GM21367 (cell line): ENCODE data around the gene ATG16L1.

ENCODE experiments used
- ATAC-seq: cut with Tn5 transposase; IDR thresholded peaks from one replicate; pipeline ENCODE4 v1.9.1; 2021; ENCODE audit not compliant: unreplicated experiment

ATG16L1 gene

DNA sequence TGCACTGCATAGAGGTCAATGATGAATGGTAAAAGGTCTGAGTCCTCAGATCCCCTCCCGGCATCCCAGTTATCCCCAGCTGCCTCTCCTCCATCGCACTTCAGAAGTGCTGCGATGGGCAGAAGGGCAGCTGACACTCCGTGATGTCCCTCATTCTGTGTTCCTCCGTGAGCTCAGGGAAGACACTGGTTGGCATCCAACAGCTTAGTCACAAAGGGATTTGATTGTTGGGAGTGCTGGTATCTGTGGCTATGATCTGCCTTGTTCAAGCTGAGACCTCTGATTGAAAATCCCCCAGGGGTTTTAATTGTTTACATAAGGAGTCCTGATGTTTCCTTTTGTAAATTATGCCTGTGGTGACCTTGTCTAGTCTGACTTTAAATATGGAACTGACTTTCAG is 37.2 kb downstream of the ATG16L1 start:
- no peak for ATAC-seq

DNA sequence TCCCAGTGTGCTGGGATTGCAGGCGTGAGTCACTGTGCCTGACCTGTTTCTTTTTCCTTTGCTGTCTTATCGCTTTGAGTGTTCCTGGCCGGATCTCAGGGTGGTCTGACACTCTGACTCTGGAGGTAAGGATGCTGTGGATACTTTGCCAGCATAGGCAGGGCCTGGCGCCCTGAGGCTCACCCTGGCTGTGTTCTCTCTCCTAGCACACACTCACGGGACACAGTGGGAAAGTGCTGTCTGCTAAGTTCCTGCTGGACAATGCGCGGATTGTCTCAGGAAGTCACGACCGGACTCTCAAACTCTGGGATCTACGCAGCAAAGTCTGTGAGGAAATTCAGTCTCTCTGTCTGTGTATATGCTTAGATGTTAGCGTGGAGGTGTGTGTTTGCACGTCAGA is 38.2 kb downstream of the ATG16L1 start:
- no peak for ATAC-seq

DNA sequence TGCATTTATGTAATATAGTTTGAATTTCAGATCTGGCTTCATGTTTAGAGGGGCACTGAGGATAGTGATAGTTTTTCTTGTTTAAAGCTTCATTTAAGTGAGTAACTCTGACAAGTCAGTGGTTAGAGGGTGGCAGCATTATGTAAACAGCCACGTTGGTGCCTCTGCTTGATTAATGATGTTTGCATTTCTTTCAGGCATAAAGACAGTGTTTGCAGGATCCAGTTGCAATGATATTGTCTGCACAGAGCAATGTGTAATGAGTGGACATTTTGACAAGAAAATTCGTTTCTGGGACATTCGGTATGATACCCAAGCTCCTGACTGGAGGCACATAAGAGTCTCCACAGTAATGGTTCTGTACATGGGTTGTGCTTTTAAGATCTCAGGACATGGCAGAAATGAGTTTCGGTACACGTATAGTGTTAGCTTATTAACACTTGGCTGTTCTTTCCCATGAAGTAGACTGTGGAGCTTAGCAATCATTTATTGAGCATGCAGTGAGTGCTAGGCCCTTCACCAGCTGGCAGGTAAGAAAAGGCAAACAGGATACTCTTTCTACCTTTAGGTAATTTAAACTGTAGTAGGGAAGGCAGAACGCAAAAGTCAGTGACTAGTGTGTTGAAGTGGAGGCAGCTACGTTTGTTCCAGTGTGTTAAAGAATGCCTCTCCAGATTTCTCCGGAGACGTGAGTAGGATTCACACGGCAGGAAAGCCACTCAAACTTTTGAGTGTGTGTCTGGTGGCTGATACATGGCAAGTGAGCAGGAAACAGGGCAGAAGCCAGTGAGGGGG is 38.8 kb downstream of the ATG16L1 start:
- ATAC-seq: no peak

DNA sequence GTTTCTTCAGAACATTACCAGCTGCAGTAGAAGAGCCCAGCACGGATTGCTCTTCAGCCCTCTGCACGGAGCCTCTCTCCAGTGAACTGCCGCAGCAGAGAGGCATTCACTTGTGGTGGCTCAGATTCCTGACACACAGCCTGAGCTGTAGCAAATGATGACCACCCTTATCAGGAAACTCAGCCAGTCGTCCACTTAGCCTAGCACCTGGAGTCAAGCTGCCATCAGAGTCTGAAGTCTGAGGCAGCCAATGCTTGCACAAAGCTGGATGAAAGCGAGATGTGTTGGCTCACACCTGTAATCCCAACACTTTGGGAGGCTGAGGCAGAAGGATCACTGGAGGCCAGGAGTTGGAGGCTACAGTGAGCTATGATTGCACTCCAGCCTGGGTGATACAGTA is 44.4 kb downstream of the ATG16L1 start:
- ATAC-seq: no peak

DNA sequence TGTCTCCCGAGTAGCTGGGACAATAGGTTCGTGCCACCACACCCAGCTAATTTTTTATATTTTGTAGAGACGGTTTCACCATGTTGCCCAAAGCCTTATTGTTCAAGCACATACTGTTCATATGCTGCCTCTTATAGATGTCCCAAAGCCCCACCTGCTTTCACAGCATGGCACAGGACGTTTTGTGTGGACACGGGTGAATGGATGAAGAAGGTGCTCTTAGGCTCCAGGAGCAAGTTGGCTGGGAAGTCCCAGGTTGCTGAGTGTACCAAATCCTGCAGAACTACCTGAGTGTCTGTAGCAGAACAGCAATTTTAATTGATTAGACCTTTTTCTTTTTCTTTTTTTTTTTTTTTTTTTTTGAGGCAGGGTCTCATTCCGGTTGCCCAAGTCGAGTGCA is 45.6 kb downstream of the ATG16L1 start:
- ATAC-seq: no peak

DNA sequence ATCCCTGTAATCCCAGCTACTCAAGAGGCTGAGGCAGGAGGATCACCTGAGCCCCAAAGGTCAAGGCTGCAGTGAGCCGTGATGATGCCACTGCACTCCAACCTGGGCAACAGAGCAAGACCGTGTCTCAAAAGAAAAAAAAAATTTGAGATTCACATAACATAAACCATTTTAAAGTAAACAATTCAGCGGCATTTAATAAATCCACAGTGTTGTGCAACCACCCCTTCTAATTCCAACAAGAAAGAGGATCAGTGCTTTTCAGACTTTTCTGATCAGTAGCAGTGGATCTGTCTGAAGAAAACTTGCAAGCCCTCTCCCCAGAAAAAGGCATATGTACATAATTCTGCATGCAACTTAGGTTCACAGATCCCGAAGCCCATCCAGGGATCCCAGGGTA is 48.9 kb downstream of the ATG16L1 start:
- no peak for ATAC-seq

DNA sequence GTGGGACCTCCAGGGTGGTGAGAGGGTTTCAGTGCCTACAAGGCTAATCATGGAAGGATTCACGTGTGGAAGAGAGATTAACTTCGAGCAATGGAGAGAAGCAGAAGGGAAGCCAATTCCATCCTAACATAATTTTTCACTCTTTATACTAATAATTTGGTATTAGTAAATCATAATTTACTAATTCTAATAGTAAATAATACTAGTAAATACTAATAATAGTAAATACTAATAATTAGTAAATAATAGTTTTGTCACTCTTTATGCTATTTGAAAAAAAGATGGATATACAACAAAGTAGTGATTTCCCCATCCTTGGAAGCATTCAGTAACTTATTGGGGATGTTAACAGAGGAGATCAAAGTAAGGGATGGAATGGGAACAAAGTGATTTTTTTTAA is 49.8 kb downstream of the ATG16L1 start:
- no peak for ATAC-seq

DNA sequence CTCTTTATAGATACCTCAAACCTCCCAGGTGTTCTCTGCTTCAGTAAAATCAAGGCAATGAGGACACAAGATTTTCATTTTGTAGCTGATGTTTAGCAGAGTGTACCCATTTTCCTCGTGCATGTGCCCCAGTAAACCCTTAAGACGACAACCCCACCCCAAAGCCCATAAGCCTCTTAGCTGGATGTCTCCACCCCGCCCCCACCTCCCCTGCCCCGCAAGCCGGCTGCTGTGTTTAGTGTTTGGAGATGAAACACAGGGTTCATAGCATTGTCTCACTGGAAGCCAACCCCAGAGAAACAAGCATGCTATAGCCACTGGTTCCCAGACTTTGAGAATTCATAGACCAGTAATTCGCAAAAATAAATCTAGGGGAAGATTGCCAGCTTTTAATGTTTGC is 50.3 kb downstream of the ATG16L1 start:
- no peak for ATAC-seq

DNA sequence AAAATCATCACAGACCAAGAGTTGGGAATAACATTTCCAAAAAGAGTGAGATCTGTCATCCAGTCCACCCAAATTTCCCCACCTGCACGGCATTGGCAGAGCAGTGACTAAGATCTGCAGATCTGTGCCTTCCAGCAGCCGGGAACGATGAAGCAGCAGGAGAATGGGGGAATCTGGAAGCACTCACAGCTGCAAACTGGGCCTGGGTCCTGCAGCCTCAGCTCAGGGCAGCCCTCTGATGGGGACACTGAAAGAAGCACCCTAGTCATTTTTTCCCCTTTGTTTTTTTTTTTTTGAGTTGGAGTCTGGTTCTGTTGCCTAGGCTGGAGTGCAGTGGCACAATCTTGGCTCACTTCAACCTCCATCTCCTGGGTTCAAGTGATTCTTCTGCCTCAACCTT is 51.8 kb downstream of the ATG16L1 start:
- no peak for ATAC-seq

DNA sequence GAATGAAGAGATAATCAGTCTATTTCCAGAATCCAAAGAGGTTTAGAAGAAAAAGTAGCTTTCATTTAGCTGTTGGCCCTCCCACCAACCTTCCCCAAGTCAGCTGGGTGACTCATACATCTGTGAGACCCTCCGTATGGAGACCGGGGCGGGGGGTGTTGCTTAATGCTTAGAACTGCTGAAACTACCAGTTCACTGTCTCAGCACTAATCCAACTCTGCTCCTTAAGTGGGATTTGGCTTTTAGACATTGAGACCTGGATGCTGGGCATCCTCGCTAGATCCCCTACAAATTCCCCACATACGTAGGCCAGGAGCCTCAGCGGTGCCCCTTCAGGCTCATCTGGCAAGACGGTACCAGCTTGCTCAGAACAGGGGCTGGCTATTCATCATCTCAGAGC is 56.1 kb downstream of the ATG16L1 start, which contains the start of gene SAG:
SAG (plus strand) TSS at position 252 of the 400 bp plus-strand sequence. CDS start 1,374 bp downstream, outside the sequence.
- ATAC-seq: no peak

DNA sequence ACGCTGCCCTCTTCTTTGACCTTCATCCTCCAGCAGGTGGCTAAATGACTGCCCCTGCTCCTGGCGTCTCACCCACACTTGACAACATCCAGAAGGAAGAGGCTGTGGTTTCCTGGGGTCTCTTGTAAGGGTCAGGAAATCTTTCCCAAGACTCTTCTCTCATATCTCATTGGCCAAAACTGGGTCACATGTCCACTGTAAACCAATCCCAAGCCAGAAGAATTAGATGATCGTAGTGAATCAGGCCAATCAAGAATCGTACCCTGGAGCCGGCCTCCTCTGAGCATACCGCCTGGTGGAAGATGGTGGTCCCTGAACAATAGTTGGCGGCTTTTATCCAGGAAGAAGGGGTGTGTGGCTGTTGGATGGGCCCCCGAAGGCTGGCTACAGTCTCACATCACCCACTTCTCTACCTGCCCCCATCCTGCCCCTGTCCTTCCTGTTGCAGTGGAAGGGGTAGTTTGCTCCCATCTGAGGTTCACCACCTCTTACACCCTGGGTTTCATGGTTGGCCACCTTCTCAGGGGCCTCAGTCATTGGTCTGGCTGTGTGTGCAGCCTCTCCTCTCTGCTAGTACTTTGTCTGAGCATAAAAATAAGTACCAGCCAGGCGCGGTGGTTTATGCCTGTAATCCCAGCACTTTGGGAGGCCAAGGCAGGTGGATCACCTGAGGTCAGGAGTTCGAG is 59.9 kb downstream of the ATG16L1 start:
- ATAC-seq: no peak

DNA sequence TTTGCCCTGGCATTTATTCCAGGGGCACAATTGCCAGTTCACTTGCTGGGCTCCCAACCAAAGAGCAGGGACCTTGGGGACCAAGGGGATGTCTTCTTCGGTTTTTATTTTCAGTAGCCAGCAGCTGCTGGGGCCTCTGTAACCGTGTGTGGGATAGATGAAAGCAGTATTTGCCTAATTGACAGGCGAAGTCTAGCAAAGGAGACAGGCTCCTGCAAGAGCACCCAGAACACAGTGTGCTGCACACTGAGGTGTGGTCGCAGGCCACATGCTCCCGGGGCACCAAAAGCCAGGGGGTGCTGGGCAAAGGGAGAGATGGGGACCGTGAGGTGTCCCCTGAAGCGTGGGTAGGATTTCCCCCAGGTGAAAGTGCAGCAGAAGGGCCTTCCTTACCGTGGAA is 61.4 kb downstream of the ATG16L1 start:
- no peak for ATAC-seq

DNA sequence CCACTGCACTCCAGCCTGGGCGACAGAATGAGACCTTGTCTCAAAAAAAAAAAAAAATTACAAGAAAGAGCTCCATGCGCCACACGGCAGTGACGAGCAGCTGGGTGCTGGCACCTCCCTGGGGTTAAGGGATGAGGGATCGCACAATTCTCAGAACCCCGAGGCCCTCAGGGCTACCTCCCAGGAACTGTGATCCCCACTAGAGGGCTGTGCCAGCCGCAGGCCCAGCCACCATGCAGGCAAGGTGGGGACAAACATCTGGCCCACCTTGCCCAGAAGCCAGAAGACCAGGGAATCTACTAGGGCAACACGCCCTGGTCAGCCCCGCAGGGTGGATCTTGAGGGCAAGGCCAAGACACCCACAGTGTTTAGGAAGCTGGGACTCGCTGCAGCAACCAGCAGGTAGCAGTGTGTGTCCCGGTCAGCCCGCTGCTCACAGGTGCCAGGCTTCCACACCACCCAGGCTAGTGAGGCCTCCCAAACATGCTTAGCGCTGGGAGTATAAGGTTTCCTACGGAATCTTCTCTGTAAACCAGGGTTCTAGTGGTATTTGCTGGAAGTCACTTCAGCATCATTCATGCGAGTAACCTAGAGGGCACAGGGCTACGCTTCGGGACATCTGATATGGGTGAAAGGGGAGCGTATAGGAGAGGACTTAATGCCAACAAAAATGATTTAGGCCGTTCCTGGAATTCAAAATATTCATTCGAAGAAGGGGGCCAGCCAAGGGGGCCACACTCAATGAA is 62.9 kb downstream of the ATG16L1 start:
- ATAC-seq: no peak

DNA sequence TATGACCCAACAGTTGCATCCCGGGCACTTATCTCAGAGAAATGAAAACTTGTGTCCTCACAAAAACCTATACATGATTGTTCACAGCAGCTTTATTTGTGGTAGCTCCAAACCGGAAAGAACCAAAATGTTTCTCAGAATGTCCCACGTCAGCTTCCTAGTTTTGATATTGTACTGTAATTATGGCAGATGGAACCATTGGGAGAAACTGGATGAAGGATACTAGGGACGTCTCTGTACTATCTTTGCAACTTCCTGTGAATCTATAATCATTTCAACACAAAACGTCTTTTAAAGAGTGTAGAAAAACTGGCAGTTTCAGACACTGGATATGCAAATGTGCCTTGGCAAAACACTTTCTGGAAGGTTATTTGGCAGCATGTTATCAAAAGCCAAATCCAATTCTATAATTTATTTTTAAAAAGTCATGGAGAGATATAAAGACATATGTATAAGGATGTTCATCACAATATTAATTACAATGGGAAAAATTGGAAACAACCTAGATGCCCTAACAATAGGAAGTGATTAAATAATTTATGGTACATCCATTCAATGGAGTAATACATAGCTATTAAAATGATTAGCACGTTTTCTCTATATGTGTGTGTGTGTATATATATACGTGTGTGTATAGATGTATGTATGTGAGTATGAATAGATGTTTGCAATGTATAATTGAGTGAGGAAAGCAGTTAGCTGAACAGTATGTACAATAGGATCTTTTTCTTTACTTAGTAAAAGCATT is 65.9 kb downstream of the ATG16L1 start:
- ATAC-seq: no peak

DNA sequence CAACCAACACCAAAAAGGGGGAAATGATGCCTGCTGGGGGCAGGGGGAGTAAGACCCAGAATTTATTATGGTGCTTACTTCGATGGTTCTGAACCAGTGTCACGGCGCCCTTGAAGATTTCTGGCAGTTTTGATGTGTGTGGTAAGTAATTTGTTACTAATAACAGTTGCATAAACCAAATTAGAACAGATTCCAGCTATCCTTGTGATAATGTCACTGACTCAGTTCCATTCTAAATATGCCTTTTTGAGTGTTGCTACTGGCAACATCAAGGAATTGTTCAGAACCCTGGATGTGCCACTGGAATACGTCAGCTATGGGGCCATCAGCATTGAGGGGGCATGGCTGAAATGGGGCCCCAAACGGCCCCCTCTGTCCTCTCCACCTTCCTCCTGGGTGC is 67.8 kb downstream of the ATG16L1 start:
- no peak for ATAC-seq

DNA sequence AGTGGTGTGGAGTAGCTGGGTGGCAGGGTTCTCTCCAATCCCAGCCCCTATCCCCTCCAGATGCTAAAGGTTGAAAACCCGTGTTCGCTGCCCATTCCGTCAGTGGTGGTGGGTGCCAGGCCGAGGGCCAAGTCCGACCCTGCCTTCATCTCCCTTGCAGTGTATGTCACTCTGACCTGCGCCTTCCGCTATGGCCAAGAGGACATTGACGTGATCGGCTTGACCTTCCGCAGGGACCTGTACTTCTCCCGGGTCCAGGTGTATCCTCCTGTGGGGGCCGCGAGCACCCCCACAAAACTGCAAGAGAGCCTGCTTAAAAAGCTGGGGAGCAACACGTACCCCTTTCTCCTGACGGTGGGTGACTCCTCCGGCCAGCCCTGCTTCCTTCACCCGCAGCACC is 69.0 kb downstream of the ATG16L1 start:
- ATAC-seq: no peak

DNA sequence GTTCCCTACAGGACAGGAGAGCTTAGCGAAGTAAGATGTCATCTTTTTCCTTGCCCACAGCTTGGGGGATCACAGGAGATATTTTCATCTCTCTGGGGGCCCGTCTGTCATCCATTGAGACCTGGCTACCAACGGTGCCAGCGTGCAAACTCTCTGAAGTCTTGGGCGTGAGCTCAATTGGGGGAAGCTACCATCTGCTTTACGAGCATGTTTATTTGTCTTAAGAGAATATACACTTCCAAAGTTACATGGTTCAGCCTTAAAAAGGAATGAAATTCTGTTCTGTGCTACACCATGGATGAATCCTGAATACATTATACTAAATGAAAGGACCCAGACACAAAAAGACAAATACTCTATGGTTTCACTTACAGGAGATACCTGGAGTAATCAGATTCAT is 69.7 kb downstream of the ATG16L1 start:
- no peak for ATAC-seq

DNA sequence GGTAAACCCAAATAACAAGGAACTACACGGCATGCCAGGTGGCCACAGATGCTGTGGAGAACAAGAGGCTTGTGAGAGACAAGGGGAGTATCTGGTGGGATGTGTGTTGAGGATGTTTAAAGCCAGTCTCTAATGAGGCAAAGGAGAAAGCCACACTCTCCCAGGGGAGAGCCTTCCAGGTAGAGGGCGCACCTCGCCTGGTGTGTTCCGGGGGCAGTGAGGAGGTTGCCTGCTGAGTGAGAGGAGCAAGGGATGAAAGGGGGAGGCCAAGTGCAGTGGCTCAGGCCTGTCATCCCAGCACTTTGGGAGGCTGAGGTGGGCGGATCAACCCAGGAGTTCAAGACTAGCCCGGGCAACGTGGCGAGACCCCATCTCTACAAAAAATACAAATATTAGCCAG is 72.4 kb downstream of the ATG16L1 start:
- ATAC-seq: no peak

DNA sequence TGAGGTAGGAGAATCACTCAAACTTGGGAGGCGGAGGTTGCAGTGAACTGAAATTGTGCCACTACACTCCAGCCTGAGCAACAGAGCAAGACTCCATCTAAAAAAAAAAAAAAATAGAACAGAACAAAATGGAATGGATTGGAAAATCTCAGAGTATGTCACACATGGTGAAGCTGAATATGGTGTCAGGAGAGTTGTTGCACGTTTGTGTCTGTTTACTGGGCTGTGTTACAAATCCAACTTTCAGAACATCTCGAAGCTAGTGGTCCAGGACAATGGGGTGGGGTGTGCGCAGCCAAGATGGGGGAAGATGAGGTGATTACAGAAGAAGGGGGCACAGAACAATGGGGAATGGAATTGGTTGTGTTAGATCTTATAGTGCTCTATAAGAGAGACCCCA is 73.8 kb downstream of the ATG16L1 start:
- no peak for ATAC-seq

DNA sequence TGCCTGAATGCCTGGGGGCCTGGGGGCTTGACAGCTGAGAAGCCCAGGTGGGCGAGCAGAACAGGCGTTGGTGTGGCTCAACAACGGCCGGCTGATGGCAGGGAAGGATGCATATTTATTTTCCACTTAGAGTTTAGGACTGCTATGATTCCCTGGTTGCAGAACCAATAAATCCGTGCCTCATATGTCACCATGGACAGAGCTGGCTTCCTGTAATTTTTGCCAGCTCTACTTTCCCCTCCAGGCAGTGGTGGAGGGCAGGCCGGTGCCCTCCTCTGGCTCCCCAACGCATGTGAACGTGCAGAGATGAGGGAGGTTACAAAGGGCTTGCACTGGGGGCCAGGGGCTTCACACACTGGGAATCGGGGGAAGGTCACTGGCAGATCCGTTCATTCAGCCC is 74.3 kb downstream of the ATG16L1 start:
- no peak for ATAC-seq

DNA sequence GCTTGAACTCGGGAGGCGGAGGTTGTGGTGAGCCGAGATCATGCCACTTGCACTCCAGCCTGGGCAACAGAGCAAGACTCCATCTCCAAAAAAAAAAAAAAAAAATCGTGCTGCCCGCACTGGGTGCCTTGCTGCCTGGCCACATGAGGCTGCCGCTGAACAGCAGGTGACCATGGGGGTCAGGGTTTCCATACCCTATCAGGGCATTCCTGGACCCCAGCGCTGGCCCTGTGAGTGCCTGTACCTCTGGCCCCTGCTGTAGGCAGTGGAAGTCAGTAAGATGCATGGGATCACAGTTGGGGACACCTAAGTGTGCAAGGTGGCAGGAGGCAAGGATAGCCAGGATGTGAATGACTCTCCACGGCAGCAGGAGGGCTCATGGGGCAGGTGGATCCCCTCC is 75.0 kb downstream of the ATG16L1 start:
- no peak for ATAC-seq
